ENCODE results near the gene CYP26B1. TPM values are rescaled to one million over a fixed set of nuclear protein-coding genes. Genes with fewer than 3 reads are reported as not detected.

The CYP26B1 gene
- total RNA-seq, 1 experiment from 2014 or later, result 0.20 TPM

- H4K8ac ChIP-seq (replicated peaks; ENCODE audit: insufficient read length, low read depth, low read length), result no peak overlapping the region
- Mint-ChIP-seq H3K27ac (no peak overlapping the region), H3K9me3 (peaks cover 8% of the 10 kb centered on the region in 2 experiments; a peak in 4 of 5 replicates), H3K4me3 (no peak overlapping the region), H3K4me1 (peaks cover 0 to 2% of the 10 kb centered on the region in 2 experiments; a peak in 3 of 4 replicates), H3K27me3 (ENCODE audit: low read depth) (peaks cover 6% of the 10 kb centered on the region), H3K36me3 (ENCODE audit: insufficient read depth in 1 of 3, low read depth in 3 of 3) (peaks cover 0 to 1% (median 0%) of the 10 kb centered on the region in 3 experiments; a peak in 3 of 7 replicates)
- H4K5ac ChIP-seq (ENCODE audit: insufficient read length, low read depth, low read length), result no peak overlapping the region
- no peaks in the 10 kb centered on the region for H3K79me1 ChIP-seq (ENCODE audit: insufficient read depth, low read depth, low read length, poor library complexity, severe bottlenecking)
- no peak overlapping the region for H2BK5ac ChIP-seq (ENCODE audit: insufficient read length, low read length)
- no peak for DNase-seq
- no peak overlapping the region for H3K56ac ChIP-seq (ENCODE audit: insufficient read length, low read depth, low read length)
- H3K4me2 ChIP-seq (ENCODE audit: insufficient read depth, insufficient read length, low read length), result no peak overlapping the region
- H3K4me1 ChIP-seq (ENCODE audit: insufficient read depth, low read length), result no peaks in the 10 kb centered on the region
- H3K79me2 ChIP-seq (ENCODE audit: insufficient read depth, low read length), result no peaks in the 10 kb centered on the region
- H3K18ac ChIP-seq (ENCODE audit: insufficient read length, low read depth, low read length), result no peak overlapping the region
- no peaks in the 10 kb centered on the region for H3K9me3 ChIP-seq (ENCODE audit: control insufficient read depth, low read depth, low read length)
- TF ChIP-seq CTCF (conservative IDR thresholded peaks at IDR 0.05), result no peak
- no peak overlapping the region for H2AK5ac ChIP-seq (ENCODE audit: insufficient read length, low read length)
- H3K23ac ChIP-seq (ENCODE audit: insufficient read length, low read depth, low read length), result no peak overlapping the region
- no peak overlapping the region for H3K4ac ChIP-seq (ENCODE audit: low read depth, low read length)
- H4K20me1 ChIP-seq (ENCODE audit: control insufficient read depth, insufficient read depth, insufficient read length), result no peaks in the 10 kb centered on the region
- no peak overlapping the region for H2AFZ ChIP-seq (ENCODE audit: low read length)
- H3T11ph ChIP-seq (ENCODE audit: low read length), result no peak overlapping the region
- H2BK120ac ChIP-seq (ENCODE audit: low read depth, low read length, poor library complexity, severe bottlenecking), result no peak overlapping the region
- H2BK15ac ChIP-seq (ENCODE audit: low read depth, low read length), result no peak overlapping the region
- no peak overlapping the region for H4K91ac ChIP-seq (ENCODE audit: insufficient read length, low read depth, low read length)
- H3K23me2 ChIP-seq (ENCODE audit: insufficient read length, low read depth, low read length, poor library complexity, severe bottlenecking), result no peaks in the 10 kb centered on the region
- H3K14ac ChIP-seq (ENCODE audit: insufficient read depth, low read length), result no peak overlapping the region
- H3K27ac ChIP-seq (ENCODE audit: insufficient read length, low read depth, low read length), result no peak overlapping the region
- WGBS (ENCODE audit: extremely low coverage, insufficient read length, low lambda C conversion rate), result no CpG with 5 or more reads among the region's 8 CpGs
- H3K9ac ChIP-seq (ENCODE audit: extremely low read depth, insufficient read length, low read length), result no peak overlapping the region
- H3K27me3 ChIP-seq (ENCODE audit: insufficient read depth, low read length), result no peaks in the 10 kb centered on the region; the same call in 1 of the 2 replicates
- H2BK20ac ChIP-seq (ENCODE audit: low read depth, low read length, poor library complexity, severe bottlenecking), result no peak overlapping the region
- no peak overlapping the region for H2BK12ac ChIP-seq (ENCODE audit: insufficient read length, low read depth, low read length)
Observed at GRCh38 chr2:72081451-72081850, 66.2 kb downstream of the CYP26B1 start.
